Fibroblast of skin of scalp (primary cell): Measurements from ENCODE around the gene GABRB1.
A peak's percentile ranks its signal among the peaks of the same experiment; 100 is the strongest.
"Not testable (repeated sequence)": the region's sequence is repeated elsewhere in the genome, so short reads cannot be mapped to it uniquely, and the experiment has no call there.

Experiments used
- DNase-seq: peaks from one replicate; pipeline ENCODE4 v3.0.0-alpha.2; 2013

GABRB1 gene

DNA sequence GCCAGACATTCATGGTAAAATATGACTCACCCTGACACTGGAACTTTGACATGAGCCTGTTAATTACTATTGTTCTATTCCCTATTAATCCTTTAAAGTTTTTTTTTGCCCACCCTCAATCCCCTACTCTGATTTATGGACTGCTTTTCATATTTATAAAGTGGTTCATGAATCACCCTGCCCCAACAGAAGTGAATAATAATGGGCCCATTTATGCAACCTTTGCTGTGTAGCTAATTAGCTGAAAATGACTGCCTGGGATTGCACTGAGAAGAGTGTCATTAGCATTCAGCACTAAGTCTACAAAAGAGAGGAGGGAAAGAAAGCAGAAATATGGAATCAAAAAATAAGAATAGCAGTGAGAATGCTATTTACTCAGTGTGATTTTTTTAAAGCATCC is 277.8 kb downstream of the GABRB1 start:
- no peak for DNase-seq

DNA sequence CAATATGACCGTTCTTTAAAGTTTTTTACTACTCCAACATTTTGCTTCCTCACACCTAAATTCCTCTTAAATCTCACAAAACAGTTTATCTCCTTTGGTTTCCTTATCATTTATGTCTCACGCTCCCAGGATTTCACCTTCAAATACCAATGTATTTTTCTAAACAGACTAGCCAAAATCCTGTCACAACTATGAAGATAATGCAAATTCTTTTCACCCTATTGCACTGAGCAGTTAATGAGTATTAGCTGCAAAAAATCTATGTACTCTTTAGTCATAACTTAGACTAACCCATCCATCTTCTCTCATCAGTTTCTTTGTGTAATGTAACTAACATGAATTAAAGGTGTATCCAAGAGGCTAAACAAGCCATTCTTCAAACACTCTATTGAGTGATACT is 280.8 kb downstream of the GABRB1 start:
- peak; percentile 1 for DNase-seq

DNA sequence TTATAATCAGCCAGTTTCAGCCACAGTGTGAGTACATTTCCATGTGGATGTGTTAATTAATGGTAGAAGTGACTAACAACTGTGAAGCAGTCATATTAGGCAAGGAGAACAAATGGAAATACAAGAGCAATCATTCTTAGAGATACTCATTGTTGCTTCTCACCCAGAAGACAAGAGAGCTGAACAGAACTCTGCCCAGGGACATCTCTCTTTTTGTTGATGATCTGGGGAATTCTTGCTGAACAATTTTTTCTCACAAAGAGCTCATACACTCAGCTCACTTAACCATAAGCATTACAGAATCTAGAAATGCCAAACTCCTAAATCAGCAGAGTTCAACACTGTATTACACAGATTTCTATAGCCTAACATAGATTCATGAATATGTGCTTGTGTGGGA is 282.0 kb downstream of the GABRB1 start:
- DNase-seq = no peak

DNA sequence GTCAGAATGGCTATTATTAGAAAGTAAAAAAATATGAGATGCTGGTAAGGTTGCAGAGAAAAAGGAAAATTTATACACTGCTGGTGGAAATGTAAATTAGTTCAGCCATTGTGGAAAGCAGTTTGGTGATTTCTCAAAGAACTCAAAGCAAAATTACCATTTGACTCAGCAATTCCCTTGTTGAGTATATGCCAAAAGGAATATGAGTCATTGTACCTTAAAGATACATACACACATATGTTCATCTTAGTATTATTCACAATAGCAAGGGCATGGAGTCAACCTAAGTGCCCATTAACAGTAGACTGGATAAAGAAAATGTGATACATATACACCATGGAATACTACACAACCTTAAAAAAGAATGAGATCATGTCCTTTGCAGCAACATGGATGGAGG is 284.0 kb downstream of the GABRB1 start:
- peak; percentile 29 for DNase-seq

DNA sequence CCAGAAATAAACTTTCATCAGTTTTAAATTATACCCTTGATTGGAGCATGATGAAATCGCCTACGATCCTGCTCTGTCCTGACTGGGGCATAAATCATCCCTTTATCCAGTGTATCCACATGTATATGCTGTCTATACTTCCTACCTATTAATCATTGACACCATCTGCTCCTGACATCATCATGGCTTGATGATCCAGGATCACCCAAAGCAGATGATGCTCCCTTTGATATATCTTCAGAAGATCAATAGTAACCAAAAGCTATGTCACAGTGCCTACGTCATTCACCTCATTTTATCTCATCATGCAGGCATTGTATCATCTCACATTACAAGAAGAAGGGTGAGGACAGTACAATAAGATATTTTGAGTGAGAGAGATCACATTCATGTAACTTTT is 294.7 kb downstream of the GABRB1 start:
- no peak for DNase-seq

DNA sequence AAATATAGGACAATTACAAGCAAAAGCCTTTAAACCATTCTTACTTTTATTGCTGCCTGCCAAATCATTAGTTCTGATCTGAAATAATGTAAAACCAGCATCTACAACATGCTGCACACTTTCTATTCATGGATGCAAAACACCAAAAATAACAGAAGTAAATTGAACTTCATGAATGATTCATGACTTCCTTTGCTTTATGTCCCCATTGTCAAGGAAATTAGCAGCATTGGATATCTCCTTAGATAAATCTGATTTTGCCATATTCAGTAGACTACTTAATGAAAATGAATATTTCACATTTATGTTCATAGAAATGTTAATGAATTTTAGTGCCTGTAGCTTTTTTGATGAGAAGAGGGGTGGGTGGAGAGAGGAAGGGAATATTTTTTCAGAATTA is 299.5 kb downstream of the GABRB1 start:
- DNase-seq = no peak

DNA sequence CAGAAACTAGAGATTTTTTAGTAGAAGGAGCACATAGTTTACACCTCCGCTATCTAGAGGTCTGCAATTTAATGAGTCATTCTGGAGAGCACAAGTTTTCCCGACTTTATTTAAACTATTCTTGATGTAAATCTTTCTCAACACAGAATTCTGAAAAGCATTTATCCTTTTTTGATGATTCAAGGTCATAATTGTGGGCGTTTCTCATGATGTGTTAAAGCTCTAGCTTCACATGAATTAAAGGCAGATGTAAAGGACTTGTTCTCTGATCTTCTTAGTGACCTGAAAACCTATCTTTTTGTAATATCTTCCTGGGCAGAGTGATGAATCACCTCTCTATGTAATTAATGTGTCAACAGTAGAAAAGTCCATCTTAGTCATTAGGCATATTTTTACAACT is 303.3 kb downstream of the GABRB1 start:
- no peak for DNase-seq

DNA sequence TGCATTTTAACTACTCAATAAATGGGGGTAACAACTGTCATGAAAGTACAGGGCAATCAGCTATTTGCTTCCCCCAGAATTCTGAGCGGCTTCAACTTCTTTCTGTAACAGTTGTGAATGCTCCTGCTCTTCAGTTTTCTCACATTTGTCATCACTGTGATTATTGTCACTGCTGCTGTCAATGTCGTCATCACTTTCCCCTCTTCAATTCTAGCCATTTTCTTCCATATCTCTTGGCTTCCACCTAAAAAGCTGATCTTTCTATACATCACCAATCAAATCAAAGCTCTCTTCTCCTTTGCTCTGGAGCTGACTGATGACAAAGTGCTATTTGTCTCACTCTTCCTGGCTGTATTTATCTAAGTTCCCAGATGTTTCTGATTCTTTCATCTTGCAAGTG is 306.5 kb downstream of the GABRB1 start:
- DNase-seq = no peak

DNA sequence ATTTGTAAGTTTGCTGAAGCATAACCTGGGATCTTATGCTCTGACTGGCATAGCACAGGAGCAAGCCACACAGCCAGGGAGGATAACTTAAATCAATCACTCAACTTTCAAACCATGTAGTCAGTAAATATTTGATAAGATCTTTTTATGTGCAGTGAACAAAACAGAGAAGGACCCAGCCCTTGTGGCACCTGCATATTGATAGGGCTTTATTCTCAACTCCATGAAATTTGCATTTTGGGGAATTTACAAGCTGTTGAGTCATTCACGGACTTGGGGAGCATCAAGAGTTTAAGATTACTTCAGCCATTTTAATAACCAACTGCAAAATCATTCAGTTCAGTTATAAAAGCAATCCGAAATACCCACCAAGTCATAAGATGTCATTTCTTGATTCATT is 309.5 kb downstream of the GABRB1 start:
- no peak for DNase-seq

DNA sequence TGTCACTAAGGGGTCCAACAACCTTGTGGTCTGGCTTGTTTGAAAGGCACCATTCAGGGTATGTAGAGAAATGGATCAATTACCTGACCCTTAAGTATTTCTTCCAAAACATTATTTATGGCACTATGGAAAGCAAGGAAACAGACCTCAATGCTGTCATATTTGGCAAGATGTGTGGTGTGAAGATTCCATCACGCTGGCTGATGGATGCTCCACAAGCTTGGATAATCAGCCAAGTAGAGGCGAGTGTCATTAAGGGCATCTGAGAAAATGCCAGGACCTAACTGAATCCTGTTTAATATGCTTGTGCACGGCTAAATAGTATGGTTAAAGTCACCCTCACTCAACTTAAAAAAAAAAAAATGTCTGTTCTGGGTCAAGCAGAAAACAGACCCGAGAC is 311.4 kb downstream of the GABRB1 start:
- no peak for DNase-seq

DNA sequence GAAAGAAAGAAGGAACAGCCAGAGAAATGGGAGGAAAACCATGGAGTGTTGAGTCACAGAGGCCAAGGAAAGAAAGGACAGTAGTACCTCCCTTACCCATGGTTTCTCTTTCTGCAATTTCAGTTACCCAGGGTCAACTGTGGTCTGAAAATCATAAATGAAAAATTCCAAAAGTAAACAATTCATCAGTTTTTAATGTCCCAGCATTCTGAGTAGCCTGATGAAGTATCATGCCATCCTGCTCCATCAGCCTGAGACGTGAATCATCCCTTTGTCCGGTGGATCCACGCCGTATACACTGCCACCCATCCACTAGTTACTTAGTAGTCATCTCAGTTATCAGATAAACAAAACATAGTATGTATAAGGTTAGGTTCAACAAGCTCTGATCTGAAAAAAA is 318.0 kb downstream of the GABRB1 start:
- DNase-seq = peak; percentile 12

DNA sequence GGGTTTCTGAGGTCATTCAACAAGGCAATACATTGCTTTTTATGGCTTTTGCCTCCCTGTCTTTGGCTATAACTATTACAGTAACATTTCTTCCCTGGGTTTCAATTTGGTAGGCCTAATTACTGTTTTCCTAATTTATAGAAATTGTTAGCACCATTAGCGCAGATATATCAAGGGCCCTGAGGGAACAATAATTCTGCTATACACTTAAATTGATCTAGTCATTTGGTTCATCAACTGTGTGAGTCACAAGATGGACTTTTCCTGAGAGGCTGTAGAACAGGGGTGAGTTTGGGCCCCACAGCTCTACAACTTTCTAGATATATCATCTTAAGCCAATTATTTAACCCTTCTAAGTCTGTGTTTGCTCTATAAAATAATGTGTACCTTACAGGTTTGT is 324.2 kb downstream of the GABRB1 start:
- no peak for DNase-seq

DNA sequence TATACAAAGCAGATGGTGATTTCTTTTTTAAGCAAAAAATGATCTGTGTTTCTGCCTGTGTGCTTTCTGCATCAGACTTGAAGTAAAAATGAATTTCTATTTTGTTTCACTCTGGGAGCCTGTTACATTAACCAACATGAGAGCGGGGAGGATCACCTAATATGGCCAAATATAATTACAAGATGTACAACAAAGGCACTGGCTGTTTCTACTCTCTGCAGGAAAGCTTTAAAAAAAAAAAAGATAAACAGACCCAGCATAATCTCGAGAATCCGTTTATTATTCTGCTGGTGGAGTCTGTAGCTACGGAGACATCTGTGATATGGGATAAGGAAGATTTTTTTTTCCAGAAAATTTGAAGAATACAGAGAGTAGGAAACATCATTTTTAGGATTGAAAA is 328.5 kb downstream of the GABRB1 start:
- no peak for DNase-seq

DNA sequence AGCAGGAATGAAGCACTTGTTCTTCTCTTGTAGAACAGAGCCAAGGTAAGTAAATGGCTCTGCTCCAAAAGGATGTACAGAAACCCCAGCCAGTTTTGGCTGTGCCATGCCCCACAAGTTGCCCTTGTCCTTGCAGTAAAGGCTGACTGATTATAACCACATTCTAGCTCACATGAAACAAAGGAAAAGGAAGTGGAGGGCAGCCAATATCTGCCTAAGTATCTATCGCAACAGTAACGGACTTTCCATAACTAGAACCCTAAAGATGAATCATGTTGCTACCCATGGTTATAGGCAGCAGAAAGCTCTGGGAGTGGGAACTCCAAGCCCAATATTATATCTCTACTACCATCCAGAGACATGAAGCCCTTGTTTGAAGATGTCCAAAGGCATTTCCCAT is 336.4 kb downstream of the GABRB1 start:
- no peak for DNase-seq

DNA sequence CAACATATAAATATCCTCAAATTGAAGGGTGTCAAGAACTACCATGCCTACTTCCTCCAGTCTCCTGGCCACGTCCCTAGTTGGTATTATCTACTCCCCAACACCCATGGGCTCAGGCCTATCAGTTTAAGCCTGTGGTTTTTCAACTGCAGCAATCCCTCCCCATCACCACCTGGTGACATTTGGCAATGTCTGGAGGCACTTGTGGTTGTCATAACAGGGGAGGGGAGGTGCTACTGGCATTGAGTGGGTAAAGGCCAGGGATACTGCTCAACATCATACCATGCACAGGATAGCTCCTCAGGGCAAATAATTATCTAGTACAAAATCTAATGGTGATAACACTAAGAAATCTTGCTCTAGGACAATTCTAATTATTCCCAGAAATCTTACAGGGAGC is 336.8 kb downstream of the GABRB1 start:
- DNase-seq = no peak

DNA sequence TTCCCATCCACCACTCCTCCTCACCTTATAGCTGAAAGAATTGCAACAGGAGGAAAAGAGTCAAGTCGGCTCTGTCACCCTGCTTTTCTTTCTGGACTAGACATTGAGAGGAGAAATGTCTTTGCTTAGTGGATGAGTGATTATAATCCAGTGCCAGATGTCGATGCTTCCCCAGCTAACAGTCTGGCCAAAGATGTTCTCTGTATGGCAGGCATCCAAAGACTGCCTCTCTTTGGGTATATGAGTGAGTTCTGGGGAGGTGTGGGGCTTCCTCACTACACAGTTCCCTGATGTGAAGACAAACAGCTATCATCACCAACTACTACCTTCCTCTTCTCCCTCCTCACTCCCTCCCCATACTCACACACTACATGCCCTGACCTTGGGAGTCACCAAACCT is 341.2 kb downstream of the GABRB1 start:
- no peak for DNase-seq

DNA sequence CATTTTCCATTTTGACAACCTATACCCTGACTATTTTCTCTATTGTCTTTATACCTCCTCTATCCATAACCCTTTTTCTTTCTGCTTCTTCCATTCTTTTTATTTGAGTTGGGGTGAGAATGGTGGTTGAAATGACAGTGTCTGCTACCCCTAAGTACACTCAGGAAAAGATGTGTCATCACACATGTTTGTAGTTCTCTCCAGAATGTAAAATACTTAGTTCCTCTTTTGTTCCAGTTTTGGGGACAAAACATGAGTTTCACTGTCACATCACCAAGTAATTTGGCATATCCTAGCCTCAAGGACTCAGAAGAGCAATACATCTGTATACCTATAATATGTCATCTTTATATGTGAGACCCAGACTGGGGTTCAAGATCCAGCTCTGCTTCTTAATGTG is 341.8 kb downstream of the GABRB1 start:
- DNase-seq = no peak

DNA sequence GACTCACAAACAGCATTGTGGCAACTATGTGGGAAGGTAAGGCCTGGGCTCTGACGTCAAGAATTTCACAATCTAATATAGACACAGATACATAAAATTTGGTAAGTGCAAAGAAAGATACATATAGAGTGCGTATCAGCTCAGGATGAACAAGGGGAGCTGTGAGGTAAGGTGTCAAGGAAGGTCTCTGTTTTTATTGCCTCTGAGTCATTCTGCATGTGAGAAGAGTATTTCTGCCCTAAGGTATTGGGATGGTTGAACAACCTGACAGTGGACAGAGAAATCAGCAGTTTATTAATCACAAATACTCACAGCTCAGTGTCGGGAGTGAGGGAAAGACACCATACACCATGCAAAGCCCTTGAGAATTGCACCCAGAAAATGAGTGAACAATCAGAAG is 342.3 kb downstream of the GABRB1 start:
- no peak for DNase-seq

DNA sequence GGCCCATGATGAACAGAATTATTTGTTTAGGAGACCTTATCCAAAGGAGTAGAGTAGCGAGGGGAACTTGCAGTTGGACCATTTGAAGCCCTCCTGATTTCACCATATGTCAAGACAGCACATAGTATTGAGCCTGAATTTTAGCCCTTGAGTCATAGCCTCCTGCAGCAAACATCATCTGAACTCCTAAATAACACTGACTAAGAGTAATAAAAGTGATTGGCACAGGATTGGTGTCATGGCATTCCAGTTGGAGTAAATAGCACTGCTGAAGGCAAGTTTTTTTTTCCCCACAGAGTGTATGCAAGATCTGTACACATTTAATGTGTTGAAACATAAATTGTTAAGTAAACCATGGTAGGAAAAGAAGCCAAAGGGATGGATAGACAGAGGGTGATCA is 343.1 kb downstream of the GABRB1 start:
- no peak for DNase-seq

DNA sequence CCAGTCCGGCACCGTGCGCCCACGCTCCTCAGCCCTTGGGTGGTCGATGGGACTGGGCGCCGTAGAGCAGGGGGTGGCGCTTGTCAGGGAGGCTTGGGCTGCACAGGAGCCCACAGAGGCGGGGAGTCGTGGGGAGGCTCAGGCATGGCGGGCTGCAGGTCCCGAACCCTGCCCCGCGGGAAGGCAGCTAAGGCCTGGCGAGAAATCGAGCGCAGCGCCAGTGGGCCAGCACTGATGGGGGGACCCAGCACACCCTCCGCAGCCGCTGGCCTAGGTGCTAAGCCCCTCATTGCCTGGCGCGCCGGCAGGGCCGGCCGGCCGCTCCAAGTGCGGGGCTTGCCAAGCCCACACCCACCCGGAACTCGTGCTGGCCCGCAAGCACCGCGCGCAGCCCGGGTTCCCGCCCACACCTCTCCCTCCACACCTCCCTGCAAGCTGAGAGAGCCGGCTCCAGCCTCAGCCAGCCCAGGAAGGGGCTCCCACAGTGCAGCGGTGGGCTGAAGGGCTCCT is 346.7 kb downstream of the GABRB1 start:
- not testable (repeated sequence) for DNase-seq

DNA sequence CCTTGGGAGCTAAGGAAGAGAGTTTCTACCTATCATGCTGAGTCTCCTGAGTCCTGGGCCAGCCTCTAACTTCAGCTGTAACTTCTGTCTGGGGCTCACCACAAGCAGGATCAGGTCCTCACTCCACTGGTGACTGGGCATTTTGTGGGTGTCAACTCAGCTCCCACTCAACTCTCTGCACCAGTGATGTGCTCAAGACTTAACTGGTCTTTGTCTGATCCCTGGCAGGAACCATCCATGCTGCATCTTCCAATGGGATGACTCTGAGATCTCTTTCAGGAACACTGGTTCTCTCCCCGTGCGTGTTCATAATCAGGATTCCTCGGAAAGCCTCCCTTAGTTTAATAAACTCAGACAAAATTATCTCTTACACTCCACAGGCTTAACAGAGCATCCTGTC is 349.8 kb downstream of the GABRB1 start:
- no peak for DNase-seq

DNA sequence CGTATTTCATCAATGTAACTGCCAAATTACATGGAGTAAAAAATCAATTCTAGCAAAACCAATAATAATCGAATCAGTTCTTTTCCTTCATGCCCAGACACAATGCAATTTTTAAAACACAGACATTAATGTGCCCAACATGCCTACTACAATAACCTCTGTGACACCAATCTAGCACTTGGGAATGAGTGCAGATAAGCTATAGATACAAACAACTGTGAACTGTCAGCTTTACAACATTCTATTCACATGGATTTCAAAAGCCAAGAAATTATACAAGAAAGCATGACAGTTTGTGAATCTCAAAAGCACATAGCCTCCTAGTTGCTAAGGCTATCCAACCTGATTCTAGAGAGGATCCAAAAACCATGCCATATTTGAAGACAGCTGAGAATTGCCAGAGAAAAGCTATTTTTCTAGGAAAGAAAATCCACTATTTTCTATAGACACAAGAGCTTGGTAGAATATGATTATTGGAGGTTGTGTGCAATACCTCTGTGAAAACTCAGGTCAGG is 351.5 kb downstream of the GABRB1 start:
- DNase-seq = no peak

DNA sequence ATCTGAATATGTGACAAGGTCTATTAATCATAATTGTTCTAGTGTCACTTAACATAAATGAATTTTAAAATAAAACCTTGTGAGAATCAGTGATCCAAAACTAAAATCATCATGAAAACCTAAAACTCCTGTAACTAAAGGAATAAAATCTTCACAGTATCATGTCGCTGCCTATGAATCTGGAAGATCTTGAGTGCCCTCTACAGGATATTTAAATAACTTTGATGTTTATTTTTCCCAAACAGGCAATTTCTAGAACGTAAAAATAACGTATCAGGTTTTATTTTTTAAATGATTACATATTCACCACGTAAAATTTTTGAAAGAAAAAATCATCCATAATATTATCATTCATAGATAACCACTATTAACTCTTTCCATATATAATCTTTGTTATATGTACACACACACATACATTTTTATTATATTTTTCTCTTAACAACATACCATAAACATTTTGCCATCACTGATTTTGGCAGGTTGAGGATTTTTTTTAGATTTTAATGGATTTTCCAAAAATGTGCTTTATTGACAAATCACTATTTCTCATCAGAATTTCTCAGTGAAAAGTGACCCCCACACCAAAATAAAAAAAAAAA is 352.6 kb downstream of the GABRB1 start:
- DNase-seq = peak; percentile 40

DNA sequence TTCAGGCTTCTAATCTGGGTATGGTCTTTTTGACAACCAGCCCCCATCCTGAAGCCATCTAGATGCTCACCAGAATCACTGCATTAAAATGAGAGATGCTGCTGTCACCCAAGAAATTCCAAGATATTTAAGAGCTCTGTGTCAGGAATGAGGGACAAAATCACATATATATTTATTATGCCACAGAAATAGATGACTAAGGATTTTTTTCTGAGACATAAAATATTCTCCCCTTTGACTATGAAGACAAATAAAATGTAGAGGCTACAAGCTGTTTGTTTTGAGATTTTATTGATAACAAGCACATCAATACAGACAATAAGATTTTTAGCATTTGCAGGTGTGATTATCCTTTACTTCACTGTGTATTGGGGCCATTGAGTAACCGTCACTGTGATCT is 354.8 kb downstream of the GABRB1 start:
- DNase-seq = no peak

DNA sequence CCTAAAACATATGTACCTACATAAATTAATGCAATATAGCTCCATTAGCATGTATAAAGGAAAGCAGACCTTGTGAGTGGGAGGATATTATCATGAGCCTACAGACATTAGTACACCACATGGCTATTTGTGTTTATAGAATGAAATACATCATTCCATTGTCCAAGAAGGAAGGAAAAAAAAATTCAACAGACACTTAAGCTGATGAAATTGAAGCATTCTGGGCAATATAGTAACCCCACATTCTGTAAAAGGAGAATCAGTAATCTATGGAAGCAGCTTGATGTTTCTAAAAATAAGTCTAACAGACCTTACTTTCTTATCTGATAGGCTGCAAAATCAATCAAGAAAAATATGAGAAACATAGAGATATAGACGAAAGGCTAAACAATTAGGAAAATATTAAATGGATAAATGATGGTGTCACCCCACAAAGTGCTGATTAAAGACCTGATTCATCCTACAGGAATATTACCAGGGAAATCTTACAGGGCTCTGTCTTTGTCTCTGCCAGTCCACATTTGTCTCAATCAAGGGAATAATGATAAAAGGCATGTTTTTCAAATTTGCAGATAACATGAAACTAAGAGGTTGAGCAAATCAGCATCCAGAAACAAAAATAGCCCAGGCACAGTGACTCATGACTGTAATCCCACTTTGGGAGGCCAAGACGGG is 355.3 kb downstream of the GABRB1 start:
- no peak for DNase-seq
